Liver (tissue), 9 donors: ENCODE data around the gene MT1E. TPM values are rescaled to one million over a fixed set of nuclear protein-coding genes. Genes with fewer than 3 reads are reported as not detected.

Experiments used
- DNase-seq: peaks from one replicate; pipeline ENCODE4 v3.0.0-alpha.2; 2017; ENCODE audit warnings: low spot score
- H3K27ac ChIP-seq, 2 donors: one replicate each; pipeline ENCODE4 v1.7.0; 2013; ENCODE audit warnings: inconsistent platforms in 2 of 2, low read length in 2 of 2, control low read depth in 1 of 2, low read depth in 1 of 2, mild to moderate bottlenecking in 1 of 2
- H3K27me3 ChIP-seq, 4 donors: one replicate each; pipeline versions ENCODE4 v1.6.1 to v1.7.0; 2013; ENCODE audit warnings: low read length in 3 of 4, inconsistent platforms in 1 of 4, mild to moderate bottlenecking in 1 of 4, moderate library complexity in 1 of 4; ENCODE audit not compliant: control insufficient read depth in 4 of 4, insufficient read depth in 4 of 4
- H3K36me3 ChIP-seq, 4 donors: one replicate each; pipeline versions ENCODE4 v1.6.1 to v1.7.0; 2013; ENCODE audit warnings: low read length in 3 of 4, mild to moderate bottlenecking in 3 of 4, low read depth in 1 of 4, moderate library complexity in 1 of 4; ENCODE audit not compliant: control insufficient read depth in 4 of 4, insufficient read depth in 3 of 4
- H3K4me1 ChIP-seq, 4 donors: one replicate each; pipeline versions ENCODE4 v1.6.1 to v1.7.0; 2013; ENCODE audit warnings: low read length in 3 of 4, mild to moderate bottlenecking in 3 of 4, moderate library complexity in 1 of 4; ENCODE audit not compliant: control insufficient read depth in 4 of 4, insufficient read depth in 4 of 4
- H3K4me3 ChIP-seq, 3 donors: one replicate each; pipeline versions ENCODE4 v1.6.1 to v1.7.0; 2013; ENCODE audit warnings: low read length in 3 of 3, control low read depth in 1 of 3, low read depth in 1 of 3, mild to moderate bottlenecking in 1 of 3
- H3K9ac ChIP-seq, 2 donors: one replicate each; pipeline ENCODE4 v1.7.0; 2013; ENCODE audit warnings: low read length in 2 of 2, mild to moderate bottlenecking in 2 of 2, moderate library complexity in 2 of 2, control low read depth in 1 of 2, low read depth in 1 of 2
- H3K9me3 ChIP-seq, 4 donors: one replicate each; pipeline versions ENCODE4 v1.6.1 to v1.7.0; 2013; ENCODE audit warnings: low read length in 3 of 4; ENCODE audit not compliant: control insufficient read depth in 4 of 4
- ATF3 ChIP-seq: IDR thresholded peaks from 2 replicates; pipeline ENCODE4 v1.6.1; 2016; ENCODE audit warnings: antibody characterized with exemption
- CTCF ChIP-seq: fragments of 150-350 bp; IDR thresholded peaks from 2 replicates; pipeline ENCODE4 v1.5.1; 2017; ENCODE audit warnings: improper control_type of control experiment, low read depth, low read length; ENCODE audit not compliant: missing input control
- EGR1 ChIP-seq, 2 donors: IDR thresholded peaks; 2 replicates each; pipeline ENCODE4 v1.6.1; 2016 to 2018; ENCODE audit warnings: antibody characterized with exemption in 2 of 2, low read depth in 2 of 2
- FOXA1 ChIP-seq: IDR thresholded peaks from 2 replicates; pipeline ENCODE4 v1.6.1; 2016; ENCODE audit warnings: antibody characterized with exemption
- FOXA2 ChIP-seq: IDR thresholded peaks from 2 replicates; pipeline ENCODE4 v1.6.1; 2016; ENCODE audit warnings: antibody characterized with exemption
- GABPA ChIP-seq, 2 donors: IDR thresholded peaks in 1 of 2; conservative IDR thresholded peaks in 1 of 2; 2 replicates each; pipeline ENCODE4 v1.6.1; 2016; ENCODE audit warnings: antibody characterized with exemption in 2 of 2, mild to moderate bottlenecking in 1 of 2, moderate library complexity in 1 of 2
- HNF4A ChIP-seq, 2 donors: conservative IDR thresholded peaks; 2 replicates each; pipeline ENCODE4 v1.6.1; 2016; ENCODE audit warnings: antibody characterized with exemption in 2 of 2, mild to moderate bottlenecking in 2 of 2
- HNF4G ChIP-seq: IDR thresholded peaks from 2 replicates; pipeline ENCODE4 v1.6.1; 2016; ENCODE audit warnings: antibody characterized with exemption
- JUND ChIP-seq, 2 donors: IDR thresholded peaks; 2 replicates each; pipeline ENCODE4 v1.6.1; 2016; ENCODE audit warnings: antibody characterized with exemption in 2 of 2
- MAX ChIP-seq: IDR thresholded peaks from 2 replicates; pipeline ENCODE4 v1.6.1; 2016; ENCODE audit warnings: antibody characterized with exemption
- NR2F2 ChIP-seq: IDR thresholded peaks from 2 replicates; pipeline ENCODE4 v1.6.1; 2016; ENCODE audit warnings: antibody characterized with exemption
- RAD21 ChIP-seq, 2 donors: IDR thresholded peaks; 2 replicates each; pipeline ENCODE4 v1.6.1; 2016; ENCODE audit warnings: antibody characterized with exemption in 2 of 2, mild to moderate bottlenecking in 2 of 2
- REST ChIP-seq: IDR thresholded peaks from 2 replicates; pipeline ENCODE4 v1.6.1; 2016; ENCODE audit warnings: antibody characterized with exemption, mild to moderate bottlenecking
- RXRA ChIP-seq, 2 donors: IDR thresholded peaks; 2 replicates each; pipeline ENCODE4 v1.6.1; 2017 to 2018; ENCODE audit warnings: antibody characterized with exemption in 2 of 2, mild to moderate bottlenecking in 1 of 2
- SP1 ChIP-seq: IDR thresholded peaks from 2 replicates; pipeline ENCODE4 v1.6.1; 2018; ENCODE audit warnings: antibody characterized with exemption, mild to moderate bottlenecking
- TAF1 ChIP-seq: conservative IDR thresholded peaks from 2 replicates; pipeline ENCODE4 v1.6.1; 2016; ENCODE audit warnings: antibody characterized with exemption, mild to moderate bottlenecking
- YY1 ChIP-seq: IDR thresholded peaks from 2 replicates; pipeline ENCODE4 v1.6.1; 2016; ENCODE audit warnings: antibody characterized with exemption, mild to moderate bottlenecking
- WGBS: extraction: QIAGEN DNeasy Blood & Tissue Kit; methylation state at CpG from one replicate; pipeline ENCODE4 v1.1.7; 2013; 5-methylcytosine and 5-hydroxymethylcytosine counted together
- polyA plus RNA-seq, 2 donors: library from polyadenylated mRNA; stranded (reverse) in 1 of 2; unstranded in 1 of 2; fragments of 200-250 nt in 1 of 2; fragments of >200 nt in 1 of 2; fragmentation: Nextera tagmentation in 1 of 2; extraction: Ambion mirVana in 1 of 2; gene quantifications; one replicate each; pipeline versions ENCODE4 v1.2.1 to v1.2.3, GENCODE V29; 2013 to 2015
- total RNA-seq, 2 donors: library from RNA; depleted of rRNA; stranded (reverse); fragments of >200 nt; gene quantifications; one replicate each; pipeline ENCODE4 v1.2.3, GENCODE V29; 2014
- TF ChIP-seq, protein P1 (sequence below): IDR thresholded peaks from 2 replicates; pipeline ENCODE4 v1.6.1; 2016; ENCODE audit warnings: antibody characterized with exemption
- donor health status: healthy.
- donor health status: healthy.
- donor health status: healthy.
- donor health status: healthy.
- donor health status: healthy.

Gene MT1E
- total and polyA plus RNA-seq, 4 donors, result 206 to 1,831 (median 808) TPM

GRCh38 chr16:56657555-56658326 is 32.2 kb downstream of the MT1E start, which contains the start of gene MT1F:
Gene MT1F, plus strand, starts transcription at chr16:56657959. Its CDS starts 100 bp downstream, at chr16:56658059.
- peak within 1 kb of the TSS; percentile 70 to 85 for H3K27ac ChIP-seq
- no peaks in the 10 kb centered on the region for H3K27me3 ChIP-seq
- TF ChIP-seq FOXA1 (no peak), EGR1 (IDR thresholded peaks at IDR 0.05; ENCODE audit: low read depth in 2 of 2) (no peak), REST (peak; percentile 12), JUND (IDR thresholded peaks at IDR 0.05) (peak in 1 of 2 donors; percentile 42), YY1 (peak; percentile 30), FOXA2 (no peak), MAX (peak; percentile 48), RAD21 (IDR thresholded peaks at IDR 0.05) (peak; percentile 42 to 67), CTCF (no peak), NR2F2 (peak; percentile 46), HNF4G (peak; percentile 53), TAF1 (peak; percentile 36), ATF3 (peak; percentile 26), SP1 (peak; percentile 94), RXRA (IDR thresholded peaks at IDR 0.05) (peak; percentile 84 to 91), GABPA (IDR thresholded peaks at IDR 0.05 in 1 of 2, conservative IDR thresholded peaks at IDR 0.05 in 1 of 2) (no peak), HNF4A (conservative IDR thresholded peaks at IDR 0.05) (peak; percentile 75 to 79)
- TF ChIP-seq, protein P1, sequence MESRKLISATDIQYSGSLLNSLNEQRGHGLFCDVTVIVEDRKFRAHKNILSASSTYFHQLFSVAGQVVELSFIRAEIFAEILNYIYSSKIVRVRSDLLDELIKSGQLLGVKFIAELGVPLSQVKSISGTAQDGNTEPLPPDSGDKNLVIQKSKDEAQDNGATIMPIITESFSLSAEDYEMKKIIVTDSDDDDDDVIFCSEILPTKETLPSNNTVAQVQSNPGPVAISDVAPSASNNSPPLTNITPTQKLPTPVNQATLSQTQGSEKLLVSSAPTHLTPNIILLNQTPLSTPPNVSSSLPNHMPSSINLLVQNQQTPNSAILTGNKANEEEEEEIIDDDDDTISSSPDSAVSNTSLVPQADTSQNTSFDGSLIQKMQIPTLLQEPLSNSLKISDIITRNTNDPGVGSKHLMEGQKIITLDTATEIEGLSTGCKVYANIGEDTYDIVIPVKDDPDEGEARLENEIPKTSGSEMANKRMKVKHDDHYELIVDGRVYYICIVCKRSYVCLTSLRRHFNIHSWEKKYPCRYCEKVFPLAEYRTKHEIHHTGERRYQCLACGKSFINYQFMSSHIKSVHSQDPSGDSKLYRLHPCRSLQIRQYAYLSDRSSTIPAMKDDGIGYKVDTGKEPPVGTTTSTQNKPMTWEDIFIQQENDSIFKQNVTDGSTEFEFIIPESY, result no peak
- H3K4me3 ChIP-seq, result peak within 1 kb of the TSS; percentile 54 to 74 (median 69)
- no peaks in the 10 kb centered on the region for H3K9me3 ChIP-seq
- peak within 1 kb of the TSS; percentile 48 to 55 for H3K9ac ChIP-seq
- peaks cover 6 to 19% (median 15%) of the 10 kb centered on the region in 4 donors for H3K4me1 ChIP-seq
- WGBS, result under 1% methylated on average over 46 of the region's 46 CpGs
- peaks cover 0 to 3% (median 0%) of the 10 kb centered on the region in 4 donors for H3K36me3 ChIP-seq
- DNase-seq, result peak; percentile 80
